Liver (tissue), 9 donors: ENCODE data around the gene TRIM69. TPM values are rescaled to one million over a fixed set of nuclear protein-coding genes. Genes with fewer than 3 reads are reported as not detected.
"Not testable (repeated sequence)": the region's sequence is repeated elsewhere in the genome, so short reads cannot be mapped to it uniquely, and the experiment has no call there.

Experiments used
- DNase-seq: peaks from one replicate; pipeline ENCODE4 v3.0.0-alpha.2; 2017; ENCODE audit warnings: low spot score
- H3K27ac ChIP-seq, 2 donors: one replicate each; pipeline ENCODE4 v1.7.0; 2013; ENCODE audit warnings: inconsistent platforms in 2 of 2, low read length in 2 of 2, control low read depth in 1 of 2, low read depth in 1 of 2, mild to moderate bottlenecking in 1 of 2
- H3K27me3 ChIP-seq, 4 donors: one replicate each; pipeline versions ENCODE4 v1.6.1 to v1.7.0; 2013; ENCODE audit warnings: low read length in 3 of 4, inconsistent platforms in 1 of 4, mild to moderate bottlenecking in 1 of 4, moderate library complexity in 1 of 4; ENCODE audit not compliant: control insufficient read depth in 4 of 4, insufficient read depth in 4 of 4
- H3K36me3 ChIP-seq, 4 donors: one replicate each; pipeline versions ENCODE4 v1.6.1 to v1.7.0; 2013; ENCODE audit warnings: low read length in 3 of 4, mild to moderate bottlenecking in 3 of 4, low read depth in 1 of 4, moderate library complexity in 1 of 4; ENCODE audit not compliant: control insufficient read depth in 4 of 4, insufficient read depth in 3 of 4
- H3K4me1 ChIP-seq, 4 donors: one replicate each; pipeline versions ENCODE4 v1.6.1 to v1.7.0; 2013; ENCODE audit warnings: low read length in 3 of 4, mild to moderate bottlenecking in 3 of 4, moderate library complexity in 1 of 4; ENCODE audit not compliant: control insufficient read depth in 4 of 4, insufficient read depth in 4 of 4
- H3K4me3 ChIP-seq, 3 donors: one replicate each; pipeline versions ENCODE4 v1.6.1 to v1.7.0; 2013; ENCODE audit warnings: low read length in 3 of 3, control low read depth in 1 of 3, low read depth in 1 of 3, mild to moderate bottlenecking in 1 of 3
- H3K9ac ChIP-seq, 2 donors: one replicate each; pipeline ENCODE4 v1.7.0; 2013; ENCODE audit warnings: low read length in 2 of 2, mild to moderate bottlenecking in 2 of 2, moderate library complexity in 2 of 2, control low read depth in 1 of 2, low read depth in 1 of 2
- H3K9me3 ChIP-seq, 4 donors: one replicate each; pipeline versions ENCODE4 v1.6.1 to v1.7.0; 2013; ENCODE audit warnings: low read length in 3 of 4; ENCODE audit not compliant: control insufficient read depth in 4 of 4
- EGR1 ChIP-seq, 2 donors: IDR thresholded peaks; 2 replicates each; pipeline ENCODE4 v1.6.1; 2016 to 2018; ENCODE audit warnings: antibody characterized with exemption in 2 of 2, low read depth in 2 of 2
- FOXA1 ChIP-seq: IDR thresholded peaks from 2 replicates; pipeline ENCODE4 v1.6.1; 2016; ENCODE audit warnings: antibody characterized with exemption
- FOXA2 ChIP-seq: IDR thresholded peaks from 2 replicates; pipeline ENCODE4 v1.6.1; 2016; ENCODE audit warnings: antibody characterized with exemption
- GABPA ChIP-seq, 2 donors: IDR thresholded peaks in 1 of 2; conservative IDR thresholded peaks in 1 of 2; 2 replicates each; pipeline ENCODE4 v1.6.1; 2016; ENCODE audit warnings: antibody characterized with exemption in 2 of 2, mild to moderate bottlenecking in 1 of 2, moderate library complexity in 1 of 2
- HNF4A ChIP-seq, 2 donors: conservative IDR thresholded peaks; 2 replicates each; pipeline ENCODE4 v1.6.1; 2016; ENCODE audit warnings: antibody characterized with exemption in 2 of 2, mild to moderate bottlenecking in 2 of 2
- HNF4G ChIP-seq: IDR thresholded peaks from 2 replicates; pipeline ENCODE4 v1.6.1; 2016; ENCODE audit warnings: antibody characterized with exemption
- JUND ChIP-seq, 2 donors: IDR thresholded peaks; 2 replicates each; pipeline ENCODE4 v1.6.1; 2016; ENCODE audit warnings: antibody characterized with exemption in 2 of 2
- NR2F2 ChIP-seq: IDR thresholded peaks from 2 replicates; pipeline ENCODE4 v1.6.1; 2016; ENCODE audit warnings: antibody characterized with exemption
- RAD21 ChIP-seq, 2 donors: IDR thresholded peaks; 2 replicates each; pipeline ENCODE4 v1.6.1; 2016; ENCODE audit warnings: antibody characterized with exemption in 2 of 2, mild to moderate bottlenecking in 2 of 2
- RXRA ChIP-seq, 2 donors: IDR thresholded peaks; 2 replicates each; pipeline ENCODE4 v1.6.1; 2017 to 2018; ENCODE audit warnings: antibody characterized with exemption in 2 of 2, mild to moderate bottlenecking in 1 of 2
- SP1 ChIP-seq: IDR thresholded peaks from 2 replicates; pipeline ENCODE4 v1.6.1; 2018; ENCODE audit warnings: antibody characterized with exemption, mild to moderate bottlenecking
- YY1 ChIP-seq: IDR thresholded peaks from 2 replicates; pipeline ENCODE4 v1.6.1; 2016; ENCODE audit warnings: antibody characterized with exemption, mild to moderate bottlenecking
- WGBS: extraction: QIAGEN DNeasy Blood & Tissue Kit; methylation state at CpG from one replicate; pipeline ENCODE4 v1.1.7; 2013; 5-methylcytosine and 5-hydroxymethylcytosine counted together
- polyA plus RNA-seq, 2 donors: library from polyadenylated mRNA; stranded (reverse) in 1 of 2; unstranded in 1 of 2; fragments of 200-250 nt in 1 of 2; fragments of >200 nt in 1 of 2; fragmentation: Nextera tagmentation in 1 of 2; extraction: Ambion mirVana in 1 of 2; gene quantifications; one replicate each; pipeline versions ENCODE4 v1.2.1 to v1.2.3, GENCODE V29; 2013 to 2015
- total RNA-seq, 2 donors: library from RNA; depleted of rRNA; stranded (reverse); fragments of >200 nt; gene quantifications; one replicate each; pipeline ENCODE4 v1.2.3, GENCODE V29; 2014
- TF ChIP-seq, protein P1 (sequence below): IDR thresholded peaks from 2 replicates; pipeline ENCODE4 v1.6.1; 2016; ENCODE audit warnings: antibody characterized with exemption, mild to moderate bottlenecking
- TF ChIP-seq, protein P2 (sequence below): IDR thresholded peaks from 2 replicates; pipeline ENCODE4 v1.6.1; 2016; ENCODE audit warnings: antibody characterized with exemption
- TF ChIP-seq, protein P3 (sequence below): IDR thresholded peaks from 2 replicates; pipeline ENCODE4 v1.6.1; 2016; ENCODE audit warnings: antibody characterized with exemption
- TF ChIP-seq, protein P4 (sequence below): fragments of 150-350 bp; IDR thresholded peaks from 2 replicates; pipeline ENCODE4 v1.5.1; 2017; ENCODE audit warnings: improper control_type of control experiment, low read depth, low read length; ENCODE audit not compliant: missing input control
- TF ChIP-seq, protein P5 (sequence below): IDR thresholded peaks from 2 replicates; pipeline ENCODE4 v1.6.1; 2016; ENCODE audit warnings: antibody characterized with exemption
- donor health status: healthy.
- donor health status: healthy.
- donor health status: healthy.
- donor health status: healthy.
- donor health status: healthy.

The TRIM69 gene
- total and polyA plus RNA-seq, 4 donors, result 3.6 to 10.0 (median 5.3) TPM

DNA sequence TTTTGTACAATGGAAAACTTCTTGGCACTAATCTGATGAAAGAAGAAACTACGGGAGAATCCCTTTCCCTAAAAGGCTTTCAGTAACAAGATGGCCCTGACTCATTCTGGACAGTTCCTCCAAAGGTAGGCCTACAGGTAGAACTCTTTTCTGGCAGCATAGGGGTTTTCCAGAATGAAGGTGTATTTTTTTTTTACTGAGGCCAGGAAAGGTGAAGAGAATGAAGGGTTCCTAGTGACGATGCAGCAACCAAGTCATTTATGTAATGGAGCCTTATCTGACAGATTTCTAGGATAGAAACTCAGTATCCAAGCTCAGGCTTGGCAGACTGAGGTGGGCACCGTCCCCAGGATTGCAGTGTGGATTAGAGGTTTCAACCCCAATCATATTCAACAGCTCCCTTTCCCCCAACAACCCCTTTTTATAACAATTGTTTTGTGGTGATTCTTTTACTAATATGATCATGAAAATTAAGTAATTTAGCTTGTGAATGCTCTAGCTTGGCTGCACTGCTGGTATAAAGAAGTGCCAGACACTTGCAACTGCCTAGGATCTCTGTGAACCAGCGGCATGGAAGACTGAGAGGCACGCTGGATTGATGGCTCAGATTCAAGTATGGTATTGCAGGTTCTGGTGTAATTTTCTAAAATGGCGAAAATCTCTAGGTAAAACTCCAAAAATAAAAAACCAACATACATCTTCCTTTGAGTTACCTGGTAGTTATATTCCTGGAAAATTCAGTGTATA is 8.7 kb upstream of the TRIM69 start:
- no peak for DNase-seq
- peaks cover 0 to 8% (median 5%) of the 10 kb centered on the region in 4 donors for H3K36me3 ChIP-seq
- no peaks in the 10 kb centered on the region for H3K9me3 ChIP-seq
- 90% methylated on average over 6 of the region's 6 CpGs for WGBS
- H3K9ac ChIP-seq, result no peak overlapping the region
- TF ChIP-seq JUND (IDR thresholded peaks at IDR 0.05) (no peak), FOXA1 (no peak), RAD21 (IDR thresholded peaks at IDR 0.05) (no peak), GABPA (IDR thresholded peaks at IDR 0.05 in 1 of 2, conservative IDR thresholded peaks at IDR 0.05 in 1 of 2) (no peak), FOXA2 (no peak), HNF4G (no peak), EGR1 (IDR thresholded peaks at IDR 0.05; ENCODE audit: low read depth in 2 of 2) (no peak), RXRA (IDR thresholded peaks at IDR 0.05) (no peak), SP1 (no peak), NR2F2 (no peak), HNF4A (conservative IDR thresholded peaks at IDR 0.05) (no peak), YY1 (no peak)
- TF ChIP-seq, protein P1, sequence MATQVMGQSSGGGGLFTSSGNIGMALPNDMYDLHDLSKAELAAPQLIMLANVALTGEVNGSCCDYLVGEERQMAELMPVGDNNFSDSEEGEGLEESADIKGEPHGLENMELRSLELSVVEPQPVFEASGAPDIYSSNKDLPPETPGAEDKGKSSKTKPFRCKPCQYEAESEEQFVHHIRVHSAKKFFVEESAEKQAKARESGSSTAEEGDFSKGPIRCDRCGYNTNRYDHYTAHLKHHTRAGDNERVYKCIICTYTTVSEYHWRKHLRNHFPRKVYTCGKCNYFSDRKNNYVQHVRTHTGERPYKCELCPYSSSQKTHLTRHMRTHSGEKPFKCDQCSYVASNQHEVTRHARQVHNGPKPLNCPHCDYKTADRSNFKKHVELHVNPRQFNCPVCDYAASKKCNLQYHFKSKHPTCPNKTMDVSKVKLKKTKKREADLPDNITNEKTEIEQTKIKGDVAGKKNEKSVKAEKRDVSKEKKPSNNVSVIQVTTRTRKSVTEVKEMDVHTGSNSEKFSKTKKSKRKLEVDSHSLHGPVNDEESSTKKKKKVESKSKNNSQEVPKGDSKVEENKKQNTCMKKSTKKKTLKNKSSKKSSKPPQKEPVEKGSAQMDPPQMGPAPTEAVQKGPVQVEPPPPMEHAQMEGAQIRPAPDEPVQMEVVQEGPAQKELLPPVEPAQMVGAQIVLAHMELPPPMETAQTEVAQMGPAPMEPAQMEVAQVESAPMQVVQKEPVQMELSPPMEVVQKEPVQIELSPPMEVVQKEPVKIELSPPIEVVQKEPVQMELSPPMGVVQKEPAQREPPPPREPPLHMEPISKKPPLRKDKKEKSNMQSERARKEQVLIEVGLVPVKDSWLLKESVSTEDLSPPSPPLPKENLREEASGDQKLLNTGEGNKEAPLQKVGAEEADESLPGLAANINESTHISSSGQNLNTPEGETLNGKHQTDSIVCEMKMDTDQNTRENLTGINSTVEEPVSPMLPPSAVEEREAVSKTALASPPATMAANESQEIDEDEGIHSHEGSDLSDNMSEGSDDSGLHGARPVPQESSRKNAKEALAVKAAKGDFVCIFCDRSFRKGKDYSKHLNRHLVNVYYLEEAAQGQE, result no peak
- TF ChIP-seq, protein P2, sequence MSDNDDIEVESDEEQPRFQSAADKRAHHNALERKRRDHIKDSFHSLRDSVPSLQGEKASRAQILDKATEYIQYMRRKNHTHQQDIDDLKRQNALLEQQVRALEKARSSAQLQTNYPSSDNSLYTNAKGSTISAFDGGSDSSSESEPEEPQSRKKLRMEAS, result no peak
- TF ChIP-seq, protein P3, sequence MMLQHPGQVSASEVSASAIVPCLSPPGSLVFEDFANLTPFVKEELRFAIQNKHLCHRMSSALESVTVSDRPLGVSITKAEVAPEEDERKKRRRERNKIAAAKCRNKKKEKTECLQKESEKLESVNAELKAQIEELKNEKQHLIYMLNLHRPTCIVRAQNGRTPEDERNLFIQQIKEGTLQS, result no peak
- TF ChIP-seq, protein P4, sequence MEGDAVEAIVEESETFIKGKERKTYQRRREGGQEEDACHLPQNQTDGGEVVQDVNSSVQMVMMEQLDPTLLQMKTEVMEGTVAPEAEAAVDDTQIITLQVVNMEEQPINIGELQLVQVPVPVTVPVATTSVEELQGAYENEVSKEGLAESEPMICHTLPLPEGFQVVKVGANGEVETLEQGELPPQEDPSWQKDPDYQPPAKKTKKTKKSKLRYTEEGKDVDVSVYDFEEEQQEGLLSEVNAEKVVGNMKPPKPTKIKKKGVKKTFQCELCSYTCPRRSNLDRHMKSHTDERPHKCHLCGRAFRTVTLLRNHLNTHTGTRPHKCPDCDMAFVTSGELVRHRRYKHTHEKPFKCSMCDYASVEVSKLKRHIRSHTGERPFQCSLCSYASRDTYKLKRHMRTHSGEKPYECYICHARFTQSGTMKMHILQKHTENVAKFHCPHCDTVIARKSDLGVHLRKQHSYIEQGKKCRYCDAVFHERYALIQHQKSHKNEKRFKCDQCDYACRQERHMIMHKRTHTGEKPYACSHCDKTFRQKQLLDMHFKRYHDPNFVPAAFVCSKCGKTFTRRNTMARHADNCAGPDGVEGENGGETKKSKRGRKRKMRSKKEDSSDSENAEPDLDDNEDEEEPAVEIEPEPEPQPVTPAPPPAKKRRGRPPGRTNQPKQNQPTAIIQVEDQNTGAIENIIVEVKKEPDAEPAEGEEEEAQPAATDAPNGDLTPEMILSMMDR, result no peak
- TF ChIP-seq, protein P5, sequence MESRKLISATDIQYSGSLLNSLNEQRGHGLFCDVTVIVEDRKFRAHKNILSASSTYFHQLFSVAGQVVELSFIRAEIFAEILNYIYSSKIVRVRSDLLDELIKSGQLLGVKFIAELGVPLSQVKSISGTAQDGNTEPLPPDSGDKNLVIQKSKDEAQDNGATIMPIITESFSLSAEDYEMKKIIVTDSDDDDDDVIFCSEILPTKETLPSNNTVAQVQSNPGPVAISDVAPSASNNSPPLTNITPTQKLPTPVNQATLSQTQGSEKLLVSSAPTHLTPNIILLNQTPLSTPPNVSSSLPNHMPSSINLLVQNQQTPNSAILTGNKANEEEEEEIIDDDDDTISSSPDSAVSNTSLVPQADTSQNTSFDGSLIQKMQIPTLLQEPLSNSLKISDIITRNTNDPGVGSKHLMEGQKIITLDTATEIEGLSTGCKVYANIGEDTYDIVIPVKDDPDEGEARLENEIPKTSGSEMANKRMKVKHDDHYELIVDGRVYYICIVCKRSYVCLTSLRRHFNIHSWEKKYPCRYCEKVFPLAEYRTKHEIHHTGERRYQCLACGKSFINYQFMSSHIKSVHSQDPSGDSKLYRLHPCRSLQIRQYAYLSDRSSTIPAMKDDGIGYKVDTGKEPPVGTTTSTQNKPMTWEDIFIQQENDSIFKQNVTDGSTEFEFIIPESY, result no peak
- H3K4me3 ChIP-seq, result no peak overlapping the region
- peak overlapping the region; percentile 98 to 99 for H3K27ac ChIP-seq
- H3K27me3 ChIP-seq, result no peaks in the 10 kb centered on the region
- peaks cover 0 to 7% (median under 1%) of the 10 kb centered on the region in 4 donors for H3K4me1 ChIP-seq

DNA sequence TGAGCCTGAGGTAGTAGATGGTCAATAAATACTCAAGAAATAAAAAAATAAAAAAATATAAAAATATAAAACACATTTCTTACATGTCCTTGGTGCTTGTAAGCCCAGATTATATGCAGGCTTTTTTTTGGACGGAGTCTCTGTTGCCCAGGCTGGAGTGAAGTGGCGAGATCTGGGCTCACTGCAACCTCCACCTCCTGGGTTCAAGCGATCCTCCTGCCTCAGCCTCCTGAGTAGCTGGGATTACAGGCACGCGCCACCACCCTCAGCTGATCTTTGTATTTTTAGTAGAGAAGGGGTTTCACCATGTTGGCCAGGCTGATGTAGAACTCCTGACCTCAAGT is 8.1 kb upstream of the TRIM69 start:
- DNase-seq, H3K4me1 ChIP-seq, H3K36me3 ChIP-seq, H3K27me3 ChIP-seq, H3K9me3 ChIP-seq: not testable (repeated sequence)
- H3K27ac ChIP-seq, result peak overlapping the region; percentile 98 to 99
- peak overlapping the region in 1 of 2 donors; percentile 73 for H3K9ac ChIP-seq
- H3K4me3 ChIP-seq, result peak overlapping the region in 2 of 3 donors; percentile 13 to 28
- WGBS, result 58% methylated on average over 5 of the region's 5 CpGs
